Measurements from ENCODE around the gene DENND1B.
"Not testable (repeated sequence)": the region's sequence is repeated elsewhere in the genome, so short reads cannot be mapped to it uniquely, and the experiment has no call there.

- not testable (repeated sequence) for TF ChIP-seq DNMT1 (CRISPR knock-in tag; IDR thresholded peaks at IDR 0.05); EZH2 (conservative IDR thresholded peaks at IDR 0.05; ENCODE audit: low read depth, low read length); MLX (CRISPR knock-in tag; IDR thresholded peaks at IDR 0.05); POLR2AphosphoS2 (IDR thresholded peaks at IDR 0.05; ENCODE audit: low read depth, low read length); SAFB2 (CRISPR knock-in tag; IDR thresholded peaks at IDR 0.05; ENCODE audit: borderline replicate concordance, low read depth); CREB3 (CRISPR knock-in tag; IDR thresholded peaks at IDR 0.05); BRCA1 (CRISPR knock-in tag; IDR thresholded peaks at IDR 0.05)
Observed at GRCh38 chr1:197752652-197753164, 22.6 kb downstream of the DENND1B start.
